HEK293T (cell line): ENCODE measurements around the gene ATP5PD.
"Not testable (repeated sequence)": the region's sequence is repeated elsewhere in the genome, so short reads cannot be mapped to it uniquely, and the experiment has no call there.

Experiments
- CTCF ChIA-PET: fragments of 350-600 bp; formaldehyde crosslinking; extraction: SDS; loops from one replicate; lab custom pipeline; 2021; ENCODE audit warnings: antibody characterized with exemption, inconsistent platforms; lab: Yijun Ruan, JAX
- POLR2A ChIA-PET: fragments of 350-600 bp; formaldehyde crosslinking; extraction: SDS; loops from one replicate; lab custom pipeline; 2020; ENCODE audit warnings: antibody characterized with exemption, inconsistent platforms; lab: Yijun Ruan, JAX
- DNase-seq: peaks from one replicate; pipeline ENCODE4 v3.0.0; 2012; ENCODE audit warnings: mixed read lengths; ENCODE audit errors: extremely low spot score
- ARNT ChIP-seq: fragments of 450-650 bp; IDR thresholded peaks from 2 replicates; pipeline ENCODE4 v1.6.1; 2017; ENCODE audit warnings: mild to moderate bottlenecking
- BHLHE40 ChIP-seq: fragments of 450-650 bp; IDR thresholded peaks from 2 replicates; pipeline ENCODE4 v1.6.1; 2016; ENCODE audit warnings: mild to moderate bottlenecking, moderate library complexity, borderline replicate concordance
- CTBP1 ChIP-seq: fragments of 450-650 bp; IDR thresholded peaks from 2 replicates; pipeline ENCODE4 v1.6.1; 2016; ENCODE audit warnings: borderline replicate concordance
- ELF4 ChIP-seq: fragments of 450-650 bp; IDR thresholded peaks from 2 replicates; pipeline ENCODE4 v1.6.1; 2017; ENCODE audit warnings: antibody characterized with exemption
- FOXA1 ChIP-seq: fragments of 450-650 bp; IDR thresholded peaks from 2 replicates; pipeline ENCODE4 v1.6.1; 2016; ENCODE audit warnings: mild to moderate bottlenecking
- FOXK2 ChIP-seq: fragments of 450-650 bp; IDR thresholded peaks from 2 replicates; pipeline ENCODE4 v1.6.1; 2016; ENCODE audit warnings: mild to moderate bottlenecking
- FOXM1 ChIP-seq: fragments of 450-650 bp; IDR thresholded peaks from 2 replicates; pipeline ENCODE4 v1.6.1; 2017; ENCODE audit warnings: mild to moderate bottlenecking, borderline replicate concordance
- HDGF ChIP-seq: fragments of 450-650 bp; IDR thresholded peaks from 2 replicates; pipeline ENCODE4 v1.6.1; 2017; ENCODE audit warnings: antibody characterized with exemption, borderline replicate concordance
- L3MBTL2 ChIP-seq: fragments of 450-650 bp; conservative IDR thresholded peaks from 2 replicates; pipeline ENCODE4 v1.6.1; 2016; ENCODE audit warnings: mild to moderate bottlenecking
- LEF1 ChIP-seq: fragments of 450-650 bp; IDR thresholded peaks from 2 replicates; pipeline ENCODE4 v1.6.1; 2017; ENCODE audit warnings: mild to moderate bottlenecking, borderline replicate concordance
- NFRKB ChIP-seq: fragments of 450-650 bp; IDR thresholded peaks from 2 replicates; pipeline ENCODE4 v1.6.1; 2016; ENCODE audit warnings: mild to moderate bottlenecking, moderate library complexity
- SP1 ChIP-seq: fragments of 450-650 bp; IDR thresholded peaks from 2 replicates; pipeline ENCODE4 v1.6.1; 2017
- SUZ12 ChIP-seq: fragments of 450-650 bp; IDR thresholded peaks from 2 replicates; pipeline ENCODE4 v1.6.1; 2016; ENCODE audit warnings: mild to moderate bottlenecking
- TARDBP ChIP-seq: fragments of 450-650 bp; IDR thresholded peaks from 2 replicates; pipeline ENCODE4 v1.6.1; 2016
- ZNF384 ChIP-seq: fragments of 450-650 bp; IDR thresholded peaks from 2 replicates; pipeline ENCODE4 v1.6.1; 2016
- TF ChIP-seq, protein P1 (sequence below): fragments of 450-650 bp; IDR thresholded peaks from 2 replicates; pipeline ENCODE4 v1.6.1; 2016

Gene ATP5PD

GRCh38 chr17:75031972-75032719 lies 14.6 kb downstream of the ATP5PD start:
- TF ChIP-seq, protein P1, sequence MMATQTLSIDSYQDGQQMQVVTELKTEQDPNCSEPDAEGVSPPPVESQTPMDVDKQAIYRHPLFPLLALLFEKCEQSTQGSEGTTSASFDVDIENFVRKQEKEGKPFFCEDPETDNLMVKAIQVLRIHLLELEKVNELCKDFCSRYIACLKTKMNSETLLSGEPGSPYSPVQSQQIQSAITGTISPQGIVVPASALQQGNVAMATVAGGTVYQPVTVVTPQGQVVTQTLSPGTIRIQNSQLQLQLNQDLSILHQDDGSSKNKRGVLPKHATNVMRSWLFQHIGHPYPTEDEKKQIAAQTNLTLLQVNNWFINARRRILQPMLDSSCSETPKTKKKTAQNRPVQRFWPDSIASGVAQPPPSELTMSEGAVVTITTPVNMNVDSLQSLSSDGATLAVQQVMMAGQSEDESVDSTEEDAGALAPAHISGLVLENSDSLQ, result peak; percentile 42; the same call in 1 of the 2 replicates
- no peak for TF ChIP-seq FOXK2
- TF ChIP-seq ELF4, result no peak
- peak; percentile 57 for DNase-seq
- ChIA-PET CTCF (interaction anchor here (0.9 to 1.8 kb wide), 2 partner anchors 71 to 81 kb away, joined by 4 to 17 read pairs; no protein-coding TSS in a partner anchor), POLR2A (interaction anchor here (0.7 to 5.7 kb wide), 6 partner anchors 20 to 72 kb away, joined by 3 to 53 read pairs (median 4); partner anchors contain the start of genes CDR2L, HID1 and MRPL58)

DNA sequence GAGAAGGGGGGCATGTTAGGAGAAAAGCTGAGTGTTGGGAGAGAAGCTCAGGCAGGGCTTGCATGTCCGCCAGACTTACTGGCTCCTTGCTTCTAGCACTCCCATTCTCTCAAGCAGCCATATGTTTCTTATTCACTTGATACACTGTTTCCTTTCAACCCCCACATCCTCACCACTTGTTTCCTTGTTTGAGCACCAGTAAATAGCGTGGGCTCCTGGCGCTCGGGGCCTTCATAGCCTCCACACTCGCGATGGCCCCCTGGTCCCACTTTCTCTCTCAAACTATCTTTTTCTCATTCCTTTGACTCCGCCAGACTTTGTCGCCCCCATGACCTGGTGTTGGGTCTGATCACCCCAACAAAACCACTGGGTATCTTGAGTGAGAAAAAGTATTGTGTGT lies 16.6 kb downstream of the ATP5PD start:
- DNase-seq, result no peak
- TF ChIP-seq CTBP1, result no peak
- ChIA-PET POLR2A (interaction anchor here (5.7 kb wide), 1 partner anchor 18 kb away, joined by 53 read pairs; the partner anchor contains the start of gene MRPL58), CTCF (no interaction called here)

GRCh38 chr17:75026650-75027049 lies 20.1 kb downstream of the ATP5PD start:
- CTCF ChIA-PET, result not testable (repeated sequence)
- POLR2A ChIA-PET, result interaction anchor here (5.2 kb wide), 1 partner anchor 14 kb away, joined by 43 read pairs; the partner anchor contains the start of gene MRPL58

GRCh38 chr17:75025398-75025734 lies 21.4 kb downstream of the ATP5PD start:
- POLR2A ChIA-PET, result interaction anchor here (5.2 kb wide), 1 partner anchor 13 kb away, joined by 43 read pairs; the partner anchor contains the start of gene MRPL58
- not testable (repeated sequence) for DNase-seq
- CTCF ChIA-PET, result interaction anchor here (3.9 kb wide), 1 partner anchor 64 kb away, joined by 19 read pairs; no protein-coding TSS in a partner anchor

More at GRCh38 chr17:75026650-75027049, 20.1 kb downstream of the ATP5PD start:
- not testable (repeated sequence) for DNase-seq

- TF ChIP-seq ARNT, result no peak
- TF ChIP-seq HDGF, result no peak
- no peak for TF ChIP-seq FOXK2
- TF ChIP-seq SP1, result no peak
- TF ChIP-seq L3MBTL2, result no peak
- TF ChIP-seq ZNF384, result no peak
- TF ChIP-seq LEF1, result no peak
- TF ChIP-seq FOXA1, result no peak
- TF ChIP-seq BHLHE40, result no peak
- TF ChIP-seq, protein P1, result no peak
- no peak for TF ChIP-seq FOXM1
- no peak for TF ChIP-seq ELF4
- TF ChIP-seq CTBP1, result no peak
- TF ChIP-seq NFRKB, result no peak
- DNase-seq, result no peak
- ChIA-PET POLR2A (interaction anchor here (1.0 to 5.2 kb wide), 4 partner anchors 9 to 36 kb away, joined by 3 to 43 read pairs (median 4); partner anchors contain the start of gene MRPL58), CTCF (interaction anchor here (0.7 to 3.9 kb wide), 2 partner anchors 64 to 354 kb away, joined by 3 to 19 read pairs; no protein-coding TSS in a partner anchor)
These were observed 21.9 kb downstream of the ATP5PD start for GRCh38 chr17:75024686-75025397.

- DNase-seq, result no peak
- CTCF ChIA-PET, result interaction anchor here (0.6 kb wide), 1 partner anchor 61 kb away, joined by 4 read pairs; no protein-coding TSS in a partner anchor
- POLR2A ChIA-PET, result interaction anchor here (0.8 to 1.5 kb wide), 3 partner anchors 9 to 48 kb away, joined by 3 to 4 read pairs (median 3); partner anchors contain the start of gene HID1
- TF ChIP-seq FOXM1 (no peak), NFRKB (no peak), ELF4 (no peak), ARNT (no peak), L3MBTL2 (no peak), ZNF384 (no peak), FOXA1 (no peak), BHLHE40 (no peak), SP1 (no peak), SUZ12 (no peak), TARDBP (no peak), FOXK2 (no peak), CTBP1 (no peak)
- TF ChIP-seq, protein P1, result no peak
These were observed 26.2 kb downstream of the ATP5PD start for GRCh38 chr17:75020331-75021110.
